PFSK-1 (cell line): Measurements from ENCODE around the gene ELAPOR1.

Experiments used
- FOXP2 ChIP-seq: optimal IDR thresholded peaks from 2 replicates; pipeline ENCODE3; 2011; ENCODE audit warnings: borderline replicate concordance, control low read depth, inconsistent platforms; ENCODE audit not compliant: insufficient read depth; ENCODE audit errors: extremely low read length, extremely low read depth
- POLR2AphosphoS5 ChIP-seq: IDR thresholded peaks from 2 replicates; pipeline ENCODE4 v1.6.1; 2012; ENCODE audit warnings: low read depth, mild to moderate bottlenecking, control low read depth, low read length, moderate library complexity
- REST ChIP-seq, 2 experiments: IDR thresholded peaks; 2 replicates each; pipeline versions ENCODE4 v1.6.1 to v1.8.0; 2011 to 2012; ENCODE audit warnings: low read depth in 2 of 2, low read length in 2 of 2, control low read depth in 1 of 2, inconsistent platforms in 1 of 2, mild to moderate bottlenecking in 1 of 2, moderate library complexity in 1 of 2; ENCODE audit not compliant: insufficient read depth in 1 of 2
- SIN3A ChIP-seq: IDR thresholded peaks from 2 replicates; pipeline ENCODE4 v1.6.1; 2012; ENCODE audit warnings: mild to moderate bottlenecking, low read length, moderate library complexity, borderline replicate concordance; ENCODE audit not compliant: insufficient read depth
- TAF1 ChIP-seq: IDR thresholded peaks from 2 replicates; pipeline ENCODE4 v1.6.1; 2012; ENCODE audit warnings: low read length, control low read depth, borderline replicate concordance; ENCODE audit not compliant: insufficient read depth

ELAPOR1 gene

GRCh38 chr1:109112652-109113285, 1.1 kb upstream of the ELAPOR1 start:
- TF ChIP-seq POLR2AphosphoS5 (no peak), SIN3A (no peak), REST (IDR thresholded peaks at IDR 0.05; ENCODE audit: insufficient read depth in 1 of 2, low read depth in 2 of 2, low read length in 2 of 2) (no peak), TAF1 (no peak), FOXP2 (no peak)

GRCh38 chr1:109114342-109114674, 393 bp downstream of the ELAPOR1 start:
- no peak for TF ChIP-seq FOXP2

- no peak for TF ChIP-seq TAF1
- TF ChIP-seq SIN3A, result no peak
- TF ChIP-seq POLR2AphosphoS5, result no peak
- no peak for TF ChIP-seq REST (IDR thresholded peaks at IDR 0.05; ENCODE audit: insufficient read depth in 1 of 2, low read depth in 2 of 2, low read length in 2 of 2)
- TF ChIP-seq FOXP2, result no peak
Observed at GRCh38 chr1:109115685-109116084, 1.8 kb downstream of the ELAPOR1 start.

- TF ChIP-seq FOXP2 (no peak), TAF1 (no peak), POLR2AphosphoS5 (no peak), SIN3A (no peak), REST (IDR thresholded peaks at IDR 0.05; ENCODE audit: insufficient read depth in 1 of 2, low read depth in 2 of 2, low read length in 2 of 2) (no peak)
Observed at GRCh38 chr1:109116286-109116685, 2.4 kb downstream of the ELAPOR1 start.

- no peak for TF ChIP-seq REST (IDR thresholded peaks at IDR 0.05; ENCODE audit: insufficient read depth in 1 of 2, low read depth in 2 of 2, low read length in 2 of 2)
- TF ChIP-seq FOXP2, result no peak
- no peak for TF ChIP-seq TAF1
- no peak for TF ChIP-seq SIN3A
- TF ChIP-seq POLR2AphosphoS5, result no peak
Observed at GRCh38 chr1:109118089-109118488, 4.2 kb downstream of the ELAPOR1 start.

GRCh38 chr1:109120356-109120755, 6.4 kb downstream of the ELAPOR1 start:
- no peak for TF ChIP-seq FOXP2
- no peak for TF ChIP-seq SIN3A
